Breast epithelium (tissue), 3 donors: ENCODE measurements around the gene INTS14.

Experiments
- POLR2AphosphoS5 ChIP-seq, 3 donors: sonication (generic); formaldehyde crosslinking; IDR thresholded peaks; one replicate each; pipeline ENCODE4 v1.6.1; 2017; ENCODE audit warnings: antibody characterized with exemption in 3 of 3
- TF ChIP-seq, protein P1 (sequence below), 3 donors: fragments of 450-650 bp; IDR thresholded peaks; one replicate each; pipeline ENCODE4 v1.5.1; 2016 to 2017; ENCODE audit warnings: antibody characterized with exemption in 3 of 3, mild to moderate bottlenecking in 3 of 3, moderate library complexity in 3 of 3

DNA sequence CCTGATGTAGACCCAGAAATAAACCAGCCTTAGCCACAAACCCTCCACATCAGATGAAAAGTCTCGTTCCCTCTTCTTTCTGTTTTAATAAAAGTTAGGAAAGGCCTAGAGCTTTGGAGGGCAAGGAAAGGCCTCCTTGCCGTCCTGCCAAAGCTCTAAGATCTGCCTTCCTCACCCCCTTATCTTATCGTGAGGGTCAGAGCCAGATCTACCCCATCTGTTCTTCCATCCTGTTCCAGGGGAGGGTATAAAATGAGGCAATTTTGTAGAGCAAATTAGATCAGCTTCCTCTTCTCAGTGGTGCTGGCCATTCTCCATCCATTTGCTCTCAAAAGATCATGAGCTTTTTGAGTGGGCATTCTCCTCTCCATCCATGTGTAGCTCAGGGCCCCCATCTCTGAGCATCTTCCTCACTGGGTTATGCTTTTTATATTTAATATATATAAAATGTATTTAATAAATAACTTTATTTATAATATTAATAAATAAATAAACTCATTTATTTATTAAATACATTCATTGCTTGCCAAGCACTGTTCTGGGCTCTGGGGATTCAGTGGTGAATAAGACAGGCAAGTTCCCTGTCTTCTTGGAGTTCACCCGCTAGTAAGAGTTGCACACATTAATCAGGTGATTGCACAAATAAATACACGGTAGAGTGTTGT is 8.8 kb upstream of the INTS14 start:
- TF ChIP-seq, protein P1, sequence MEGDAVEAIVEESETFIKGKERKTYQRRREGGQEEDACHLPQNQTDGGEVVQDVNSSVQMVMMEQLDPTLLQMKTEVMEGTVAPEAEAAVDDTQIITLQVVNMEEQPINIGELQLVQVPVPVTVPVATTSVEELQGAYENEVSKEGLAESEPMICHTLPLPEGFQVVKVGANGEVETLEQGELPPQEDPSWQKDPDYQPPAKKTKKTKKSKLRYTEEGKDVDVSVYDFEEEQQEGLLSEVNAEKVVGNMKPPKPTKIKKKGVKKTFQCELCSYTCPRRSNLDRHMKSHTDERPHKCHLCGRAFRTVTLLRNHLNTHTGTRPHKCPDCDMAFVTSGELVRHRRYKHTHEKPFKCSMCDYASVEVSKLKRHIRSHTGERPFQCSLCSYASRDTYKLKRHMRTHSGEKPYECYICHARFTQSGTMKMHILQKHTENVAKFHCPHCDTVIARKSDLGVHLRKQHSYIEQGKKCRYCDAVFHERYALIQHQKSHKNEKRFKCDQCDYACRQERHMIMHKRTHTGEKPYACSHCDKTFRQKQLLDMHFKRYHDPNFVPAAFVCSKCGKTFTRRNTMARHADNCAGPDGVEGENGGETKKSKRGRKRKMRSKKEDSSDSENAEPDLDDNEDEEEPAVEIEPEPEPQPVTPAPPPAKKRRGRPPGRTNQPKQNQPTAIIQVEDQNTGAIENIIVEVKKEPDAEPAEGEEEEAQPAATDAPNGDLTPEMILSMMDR (IDR thresholded peaks at IDR 0.05) = no peak
- no peak for TF ChIP-seq POLR2AphosphoS5 (IDR thresholded peaks at IDR 0.05)
